BLaER1 treated with 17β-estradiol and CSF1 and Interleukin-3, amounts not matched to agents 10 nM and 100 nM (cell line): ENCODE results near the gene HACL1.

Experiments used
- H3K27ac ChIP-seq, 11 experiments: shearing (Covaris generic); formaldehyde crosslinking; 2 replicates each; pipeline ENCODE4 v1.8.1; 2022
- H3K27me3 ChIP-seq, 11 experiments: shearing (Covaris generic); formaldehyde crosslinking; 2 replicates each; pipeline ENCODE4 v1.8.1; 2022
- H3K36me3 ChIP-seq, 11 experiments: shearing (Covaris generic); formaldehyde crosslinking; 2 replicates each; pipeline ENCODE4 v1.8.1; 2022
- H3K4me1 ChIP-seq, 10 experiments: shearing (Covaris generic); formaldehyde crosslinking; 2 replicates each; pipeline ENCODE4 v1.8.1; 2022
- H3K4me2 ChIP-seq, 11 experiments: shearing (Covaris generic); formaldehyde crosslinking; 2 replicates each; pipeline ENCODE4 v1.8.1; 2022
- H3K4me3 ChIP-seq, 10 experiments: shearing (Covaris generic); formaldehyde crosslinking; 2 replicates each; pipeline ENCODE4 v1.8.1; 2022
- H3K9ac ChIP-seq, 11 experiments: shearing (Covaris generic); formaldehyde crosslinking; 2 replicates each; pipeline ENCODE4 v1.8.1; 2022
- H3K9me3 ChIP-seq, 11 experiments: shearing (Covaris generic); formaldehyde crosslinking; replicated peaks in 1 of 11; 2 replicates each; pipeline ENCODE4 v1.8.1; 2022
- H4K20me1 ChIP-seq, 11 experiments: shearing (Covaris generic); formaldehyde crosslinking; 2 replicates each; pipeline ENCODE4 v1.8.1; 2022
- Cebpa-rat ChIP-seq, 11 experiments: shearing (Covaris generic); IDR thresholded peaks; 2 replicates each; pipeline ENCODE4 v1.8.1; 2022

HACL1 gene

DNA sequence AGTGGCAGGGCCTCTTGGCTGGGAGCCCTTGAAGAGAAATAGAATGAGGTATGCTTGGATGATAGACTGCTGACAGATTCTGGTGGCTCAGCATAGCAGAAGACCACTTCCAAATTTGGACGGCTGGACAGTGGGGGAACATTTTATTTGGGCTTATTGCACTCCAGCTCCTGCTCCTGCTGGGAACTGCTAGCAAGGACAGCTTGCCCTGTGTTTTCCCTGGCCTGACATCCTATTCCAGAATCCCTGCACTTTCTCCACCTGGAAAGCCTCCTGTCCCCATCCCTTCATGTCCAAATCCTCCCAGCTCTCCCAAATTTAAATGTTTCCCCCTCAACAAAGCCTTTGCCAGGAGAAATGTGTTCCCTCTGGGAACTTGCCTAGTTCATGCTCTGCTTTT is 70.0 kb downstream of the HACL1 start:
- H3K27me3 ChIP-seq, result no peaks in the 10 kb centered on the region

DNA sequence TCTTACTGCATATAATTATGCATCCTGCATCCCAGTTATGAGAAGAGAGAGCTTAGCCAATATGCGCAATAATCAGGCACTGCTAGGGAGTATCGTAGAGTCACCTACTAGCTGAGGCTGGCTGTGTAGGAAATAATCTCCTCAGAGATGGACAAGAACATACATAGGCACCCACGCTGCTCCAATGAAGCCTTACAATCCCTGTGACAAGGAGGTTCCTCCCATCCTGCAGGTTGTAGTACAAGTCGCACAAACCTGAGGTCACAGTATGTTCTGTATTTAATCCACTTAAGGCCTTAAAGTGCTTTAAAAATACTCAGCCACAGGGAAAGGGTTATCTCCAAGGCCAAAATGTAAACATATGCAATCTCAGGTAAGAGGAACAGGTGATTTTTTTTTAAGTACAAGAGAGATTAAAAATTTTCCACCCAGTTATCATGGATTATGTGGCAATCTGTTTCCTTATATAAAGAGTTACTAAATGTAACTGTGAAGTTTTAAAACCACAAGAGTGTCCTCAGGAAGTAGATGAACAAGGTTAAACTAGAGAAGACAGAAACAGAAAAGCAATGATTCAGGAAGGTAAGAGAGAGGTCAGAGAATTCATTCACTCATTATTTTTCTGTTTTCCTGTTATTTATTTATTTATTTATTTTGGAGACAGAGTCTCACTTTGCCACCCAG is 72.4 kb downstream of the HACL1 start:
- Histone ChIP-seq H3K9me3 (peaks cover 0 to 11% (median 0%) of the 10 kb centered on the region in 11 experiments; a peak in 3 of 22 replicates), H3K27me3 (no peaks in the 10 kb centered on the region), H3K4me2 (peak overlapping the region; percentile 6 to 75 (median 33); a peak in 19 of 22 replicates), H3K36me3 (no peaks in the 10 kb centered on the region), H3K4me3 (no peak overlapping the region), H3K27ac (0 out of 22 replicates have a peak overlapping the region, but pooled peaks of 1 of the 11 experiments have one; percentile 30), H4K20me1 (no peaks in the 10 kb centered on the region), H3K9ac (no peak overlapping the region), H3K4me1 (peaks cover 10 to 22% (median 12%) of the 10 kb centered on the region in 10 experiments)
- TF ChIP-seq Cebpa-rat (IDR thresholded peaks at IDR 0.05), result no peak

More for the DNA sequence above, 70.0 kb downstream of the HACL1 start:
- no peak overlapping the region for H3K4me3 ChIP-seq
- H4K20me1 ChIP-seq, result no peaks in the 10 kb centered on the region
- H3K4me1 ChIP-seq, result peaks cover 10 to 32% (median 20%) of the 10 kb centered on the region in 10 experiments
- no peak overlapping the region for H3K4me2 ChIP-seq
- TF ChIP-seq Cebpa-rat (IDR thresholded peaks at IDR 0.05), result no peak
- H3K36me3 ChIP-seq, result no peaks in the 10 kb centered on the region
- no peaks in the 10 kb centered on the region for H3K9me3 ChIP-seq
- no peak overlapping the region for H3K9ac ChIP-seq
- no peak overlapping the region for H3K27ac ChIP-seq

DNA sequence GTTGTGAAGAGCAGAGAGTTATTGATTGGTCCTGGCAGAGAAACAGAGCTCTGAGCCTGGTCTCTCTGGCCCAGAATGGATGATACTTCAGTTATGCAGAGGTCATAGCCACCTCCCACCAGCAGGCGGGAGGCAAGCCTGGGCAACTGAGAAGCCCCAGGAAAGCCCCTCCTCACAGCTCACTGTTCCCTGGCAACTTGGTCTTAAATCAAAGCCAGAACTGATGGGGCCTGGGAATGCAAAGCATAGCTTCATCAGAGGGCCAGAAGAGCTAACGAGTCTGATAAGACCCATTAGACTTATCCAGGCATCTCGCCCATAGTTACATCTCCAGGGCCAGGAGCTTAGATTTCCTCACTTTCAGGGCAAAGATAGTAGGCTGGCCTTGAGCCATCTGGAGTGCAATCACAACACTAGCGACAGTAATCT is 74.3 kb downstream of the HACL1 start:
- Histone ChIP-seq H3K4me2 (no peak overlapping the region), H3K36me3 (no peaks in the 10 kb centered on the region)

DNA sequence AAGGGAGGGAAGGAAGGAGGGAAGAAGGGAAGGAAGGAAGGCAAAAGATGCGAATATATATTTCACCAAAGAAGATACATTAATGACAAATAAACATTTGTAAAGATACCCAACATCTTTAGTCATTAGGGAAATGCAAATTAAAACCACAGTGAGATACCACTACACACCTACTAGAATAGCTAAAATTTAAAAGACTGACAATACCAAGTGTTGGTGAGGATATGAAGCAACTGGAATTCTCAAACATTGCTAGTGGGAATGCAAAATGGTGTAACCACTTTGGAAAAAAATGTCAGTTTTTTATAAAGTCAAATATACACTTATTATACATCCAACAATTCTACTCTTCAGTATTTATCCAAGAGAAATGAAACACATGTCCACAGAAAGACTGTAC is 75.6 kb downstream of the HACL1 start:
- Histone ChIP-seq H3K9ac (no peak overlapping the region), H3K36me3 (no peaks in the 10 kb centered on the region), H3K4me2 (no peak overlapping the region), H3K4me3 (no peak overlapping the region), H3K9me3 (peaks cover 0 to 11% (median 0%) of the 10 kb centered on the region in 11 experiments; a peak in 3 of 22 replicates), H3K27me3 (no peaks in the 10 kb centered on the region), H3K4me1 (peaks cover 23 to 52% (median 33%) of the 10 kb centered on the region in 10 experiments), H3K27ac (no peak overlapping the region), H4K20me1 (no peaks in the 10 kb centered on the region)
- no peak for TF ChIP-seq Cebpa-rat (IDR thresholded peaks at IDR 0.05)

More for the DNA sequence above, 74.3 kb downstream of the HACL1 start:
- H3K27ac ChIP-seq, result no peak overlapping the region
- H3K9me3 ChIP-seq, result peaks cover 0 to 11% (median 0%) of the 10 kb centered on the region in 11 experiments; a peak in 3 of 22 replicates
- no peak overlapping the region for H3K9ac ChIP-seq
- peaks cover 10 to 39% (median 21%) of the 10 kb centered on the region in 10 experiments for H3K4me1 ChIP-seq
- H3K4me3 ChIP-seq, result no peak overlapping the region
- no peaks in the 10 kb centered on the region for H3K27me3 ChIP-seq
- no peaks in the 10 kb centered on the region for H4K20me1 ChIP-seq
- TF ChIP-seq Cebpa-rat (IDR thresholded peaks at IDR 0.05), result no peak

DNA sequence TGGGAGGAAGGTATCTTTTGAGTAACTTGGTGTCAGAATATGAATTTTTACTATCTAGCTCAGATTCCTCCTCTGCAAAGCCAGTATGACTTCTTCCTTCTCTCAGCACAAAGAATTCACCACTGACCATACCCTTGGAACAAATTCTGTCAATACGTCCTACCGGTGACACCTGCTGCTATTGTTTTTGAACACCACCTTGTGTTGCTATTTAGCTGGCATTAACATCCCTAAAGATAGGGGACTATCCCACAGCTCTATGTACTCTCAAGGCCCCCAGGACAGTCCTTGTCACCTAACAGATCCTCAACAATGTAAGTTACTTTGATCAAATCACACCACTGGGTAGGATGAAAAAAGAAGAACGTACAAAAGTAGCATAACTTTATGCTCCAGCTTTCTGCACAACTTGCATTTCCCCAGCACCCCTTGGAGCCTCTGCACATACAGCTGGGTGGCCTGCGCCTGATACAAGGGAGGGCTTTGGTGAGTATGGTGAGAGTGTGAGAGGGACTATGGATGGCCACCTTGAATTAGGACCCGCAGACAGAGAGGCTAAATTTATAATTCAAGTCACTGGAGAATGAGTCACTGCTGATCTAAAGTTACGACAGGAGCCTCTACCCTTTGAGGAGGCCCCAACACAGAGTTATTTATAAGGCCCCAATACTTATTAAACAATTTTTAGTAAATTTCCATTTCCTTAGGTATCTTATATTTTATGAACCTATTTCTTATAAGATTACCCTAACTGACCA is 77.5 kb downstream of the HACL1 start:
- H3K9ac ChIP-seq, result no peak overlapping the region
- H4K20me1 ChIP-seq, result no peaks in the 10 kb centered on the region
- TF ChIP-seq Cebpa-rat (IDR thresholded peaks at IDR 0.05), result no peak
- peaks cover 0 to 11% (median 0%) of the 10 kb centered on the region in 11 experiments; a peak in 3 of 22 replicates for H3K9me3 ChIP-seq
- H3K4me1 ChIP-seq, result peaks cover 22 to 56% (median 32%) of the 10 kb centered on the region in 10 experiments
- H3K4me3 ChIP-seq, result no peak overlapping the region
- H3K27me3 ChIP-seq, result no peaks in the 10 kb centered on the region
- H3K36me3 ChIP-seq, result no peaks in the 10 kb centered on the region
- peak overlapping the region in 2 of 11 experiments; percentile 8 to 32; a peak in 4 of 22 replicates for H3K4me2 ChIP-seq
- no peak overlapping the region for H3K27ac ChIP-seq

DNA sequence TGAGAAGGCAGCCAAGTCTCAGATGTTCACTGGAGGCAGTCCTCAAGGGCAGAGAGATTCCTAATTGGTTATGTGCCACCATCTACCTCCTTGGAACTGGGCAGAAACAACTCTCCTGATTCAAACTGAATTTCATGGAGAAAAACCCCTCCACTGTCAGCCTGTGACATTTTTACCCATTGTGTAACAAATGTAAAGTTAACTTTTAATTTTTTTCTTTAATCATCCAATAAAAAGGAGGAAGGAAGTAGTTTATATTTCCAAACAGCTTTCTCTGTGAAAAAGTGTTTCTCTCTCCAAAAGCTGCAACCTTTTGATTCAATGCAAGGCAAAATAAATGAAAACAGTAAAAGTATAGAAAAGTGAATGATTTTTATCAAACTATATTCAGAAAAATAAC is 79.4 kb downstream of the HACL1 start:
- Histone ChIP-seq H3K4me1 (peaks cover 20 to 55% (median 28%) of the 10 kb centered on the region in 10 experiments), H3K27ac (peak overlapping the region in 2 of 11 experiments; percentile 40 to 56; a peak in 2 of 22 replicates), H4K20me1 (no peaks in the 10 kb centered on the region), H3K27me3 (no peaks in the 10 kb centered on the region), H3K4me2 (peak overlapping the region; percentile 35 to 89 (median 80); a peak in 18 of 22 replicates), H3K4me3 (no peak overlapping the region), H3K9ac (no peak overlapping the region), H3K9me3 (peaks cover 0 to 11% (median 0%) of the 10 kb centered on the region in 11 experiments; a peak in 3 of 22 replicates), H3K36me3 (no peaks in the 10 kb centered on the region)
- no peak for TF ChIP-seq Cebpa-rat (IDR thresholded peaks at IDR 0.05)

DNA sequence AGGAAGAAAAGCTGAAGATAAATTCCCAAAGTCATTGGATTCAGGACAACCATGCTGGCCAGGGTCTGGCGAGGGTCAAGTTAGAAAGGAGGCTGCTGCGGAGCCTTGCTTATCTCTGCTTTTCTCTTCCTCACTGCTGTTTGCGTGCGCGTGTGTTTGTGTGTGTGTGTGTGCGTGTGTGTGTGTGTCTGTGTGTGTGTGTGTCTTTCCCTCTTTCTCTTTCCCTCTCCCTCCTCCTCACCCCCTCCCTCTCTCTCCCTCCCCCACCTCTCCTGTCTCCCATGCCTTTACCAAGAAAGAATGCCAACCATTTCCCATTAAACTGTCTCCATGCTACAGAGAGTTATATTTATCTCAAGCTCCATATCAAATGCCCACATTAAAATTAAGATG is 79.8 kb downstream of the HACL1 start, which contains the start of gene COLQ:
Gene COLQ (minus strand): TSS at position 134 of the 393 bp plus-strand sequence. CDS start 81 bp downstream, at position 53.
- Histone ChIP-seq H3K27me3 (no peaks in the 10 kb centered on the region), H3K36me3 (no peaks in the 10 kb centered on the region), H4K20me1 (no peaks in the 10 kb centered on the region), H3K27ac (peak within 1 kb of the TSS in 5 of 11 experiments; percentile 31 to 67 (median 50); a peak in 8 of 22 replicates), H3K4me3 (peak within 1 kb of the TSS in 4 of 10 experiments; percentile 4 to 43 (median 15); a peak in 4 of 20 replicates), H3K9me3 (peaks cover 0 to 11% (median 0%) of the 10 kb centered on the region in 11 experiments; a peak in 3 of 22 replicates), H3K4me2 (peak within 1 kb of the TSS; percentile 68 to 89 (median 80)), H3K4me1 (peaks cover 20 to 57% (median 28%) of the 10 kb centered on the region in 10 experiments), H3K9ac (peak within 1 kb of the TSS in 3 of 11 experiments; percentile 10 to 48 (median 20); a peak in 4 of 22 replicates)
- no peak for TF ChIP-seq Cebpa-rat (IDR thresholded peaks at IDR 0.05)

DNA sequence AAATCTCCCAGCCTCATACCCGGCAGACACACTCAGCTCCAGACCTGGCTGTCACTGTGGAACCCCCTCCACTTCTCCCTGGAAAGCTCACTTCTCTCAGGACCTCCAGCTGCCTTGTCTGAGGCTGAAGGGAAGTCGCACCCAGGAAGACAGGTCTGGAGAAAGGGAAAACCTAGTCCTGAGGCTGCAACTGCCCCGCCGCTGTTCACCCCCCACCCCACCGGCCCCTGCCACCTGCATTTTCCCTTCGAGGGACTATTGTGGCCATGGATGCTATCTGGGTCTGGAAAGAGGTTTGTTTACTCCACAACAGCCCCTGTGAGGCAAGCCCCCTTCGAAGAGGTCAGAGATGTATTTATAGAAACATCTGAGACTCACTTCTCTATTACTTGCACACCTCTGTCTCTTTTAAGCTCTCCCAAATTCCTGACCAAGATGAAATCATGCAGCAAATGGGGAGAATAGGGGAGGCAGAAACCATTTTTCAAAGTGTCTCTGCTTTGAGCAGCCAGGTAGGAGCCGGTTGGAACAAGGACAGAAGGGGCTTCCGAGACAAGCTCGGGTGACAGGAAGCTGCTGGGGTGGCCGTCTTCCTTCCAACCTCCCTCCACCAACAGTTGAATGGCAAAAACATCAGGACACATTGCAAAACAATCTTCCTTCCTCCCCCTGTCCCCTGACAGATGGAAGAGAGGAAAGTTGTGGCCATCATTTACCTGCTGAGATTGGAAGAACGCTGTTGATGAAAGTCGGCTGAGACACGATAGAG is 80.4 kb downstream of the HACL1 start:
- H4K20me1 ChIP-seq, result no peaks in the 10 kb centered on the region
- TF ChIP-seq Cebpa-rat (IDR thresholded peaks at IDR 0.05), result no peak
- H3K36me3 ChIP-seq, result no peaks in the 10 kb centered on the region
- H3K4me2 ChIP-seq, result peak overlapping the region; percentile 68 to 89 (median 80)
- no peaks in the 10 kb centered on the region for H3K27me3 ChIP-seq
- peaks cover 20 to 57% (median 28%) of the 10 kb centered on the region in 10 experiments for H3K4me1 ChIP-seq
- peak overlapping the region in 5 of 11 experiments; percentile 31 to 67 (median 50); a peak in 8 of 22 replicates for H3K27ac ChIP-seq
- H3K9ac ChIP-seq, result peak overlapping the region in 3 of 11 experiments; percentile 10 to 48 (median 20); a peak in 4 of 22 replicates
- H3K9me3 ChIP-seq, result peaks cover 0 to 8% (median 0%) of the 10 kb centered on the region in 11 experiments; a peak in 3 of 22 replicates
- H3K4me3 ChIP-seq, result peak overlapping the region in 4 of 10 experiments; percentile 4 to 43 (median 15); a peak in 4 of 20 replicates
